NCI-H1930 (cell line): Measurements from ENCODE around the gene DIO3.
"Not testable (repeated sequence)": the region's sequence is repeated elsewhere in the genome, so short reads cannot be mapped to it uniquely, and the experiment has no call there.

Experiments used
- DNase-seq, 2 experiments: peaks; one replicate each; lab custom pipeline; 2025; lab: John Stamatoyannopoulos, UW

DIO3 gene

GRCh38 chr14:101559250-101559623, 2.1 kb upstream of the DIO3 start:
- no peak for DNase-seq

- no peak for DNase-seq
These were observed 1.4 kb upstream of the DIO3 start for GRCh38 chr14:101559624-101560533.

GRCh38 chr14:101560534-101561113, 671 bp upstream of the DIO3 start:
- DNase-seq: no peak

GRCh38 chr14:101561897-101562490, 699 bp downstream of the DIO3 start:
- DNase-seq: no peak

- DNase-seq: no peak
These were observed 1.5 kb downstream of the DIO3 start for GRCh38 chr14:101562659-101563351.

- DNase-seq: no peak
These were observed 2.0 kb downstream of the DIO3 start for GRCh38 chr14:101563352-101563653.

GRCh38 chr14:101563654-101564443, 2.6 kb downstream of the DIO3 start:
- no peak for DNase-seq

- no peak for DNase-seq
These were observed 3.1 kb downstream of the DIO3 start for GRCh38 chr14:101564444-101564776.

GRCh38 chr14:101564819-101565698, 3.8 kb downstream of the DIO3 start:
- no peak for DNase-seq

GRCh38 chr14:101567252-101567651, 6.0 kb downstream of the DIO3 start:
- DNase-seq: no peak

- no peak for DNase-seq
These were observed 9.7 kb downstream of the DIO3 start for GRCh38 chr14:101571004-101571403.

- DNase-seq: not testable (repeated sequence)
These were observed 11.2 kb downstream of the DIO3 start for GRCh38 chr14:101572526-101572925.

- no peak for DNase-seq
These were observed 12.0 kb downstream of the DIO3 start for GRCh38 chr14:101573289-101573688.

- no peak for DNase-seq
These were observed 14.3 kb downstream of the DIO3 start for GRCh38 chr14:101575581-101575980.

- no peak for DNase-seq
These were observed 16.1 kb downstream of the DIO3 start for GRCh38 chr14:101577221-101577909.

GRCh38 chr14:101578489-101578888, 17.2 kb downstream of the DIO3 start:
- DNase-seq: no peak

GRCh38 chr14:101579372-101580080, 18.2 kb downstream of the DIO3 start:
- no peak for DNase-seq

GRCh38 chr14:101581806-101582205, 20.5 kb downstream of the DIO3 start:
- no peak for DNase-seq

GRCh38 chr14:101582294-101582693, 21.0 kb downstream of the DIO3 start:
- DNase-seq: no peak
